Kasumi-1 (cell line): ENCODE results near the gene IRS1.

Source experiments
- DNase-seq, 2 experiments: peaks; one replicate each; lab custom pipeline; 2025; lab: John Stamatoyannopoulos, UW

Gene IRS1

DNA sequence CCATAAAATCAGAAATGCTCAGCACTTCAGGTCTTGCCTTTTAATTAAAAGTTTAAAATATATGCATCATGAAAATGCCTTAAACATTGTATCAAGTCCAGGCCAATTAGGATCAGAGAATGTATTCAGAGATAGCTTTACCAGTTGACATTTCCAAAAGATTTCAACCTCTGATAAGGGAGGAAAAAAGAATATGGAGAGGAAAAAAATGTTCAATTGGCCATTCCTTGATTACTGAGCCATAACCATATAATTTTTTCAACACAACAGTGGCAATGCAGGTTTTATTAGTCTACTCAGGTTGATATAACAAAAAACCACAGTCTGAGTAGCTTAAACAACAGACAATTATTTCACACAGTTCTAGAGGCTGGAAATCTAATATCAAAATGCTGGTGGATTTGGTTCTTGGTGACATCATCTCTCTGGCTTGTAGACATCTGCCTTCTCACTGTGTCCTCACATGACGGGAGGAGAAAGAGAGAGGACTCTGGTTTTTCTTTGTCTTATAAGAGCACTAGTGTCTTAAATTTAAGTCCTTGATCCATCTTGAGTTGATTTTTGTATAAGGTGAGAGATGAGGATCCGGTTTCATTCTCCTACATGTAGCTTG, 111.9 kb downstream of the IRS1 start:
- DNase-seq: no peak

- no peak for DNase-seq
These were observed 115.1 kb downstream of the IRS1 start for GRCh38 chr2:226684563-226684959.

GRCh38 chr2:226683944-226684562, 115.6 kb downstream of the IRS1 start:
- no peak for DNase-seq

DNA sequence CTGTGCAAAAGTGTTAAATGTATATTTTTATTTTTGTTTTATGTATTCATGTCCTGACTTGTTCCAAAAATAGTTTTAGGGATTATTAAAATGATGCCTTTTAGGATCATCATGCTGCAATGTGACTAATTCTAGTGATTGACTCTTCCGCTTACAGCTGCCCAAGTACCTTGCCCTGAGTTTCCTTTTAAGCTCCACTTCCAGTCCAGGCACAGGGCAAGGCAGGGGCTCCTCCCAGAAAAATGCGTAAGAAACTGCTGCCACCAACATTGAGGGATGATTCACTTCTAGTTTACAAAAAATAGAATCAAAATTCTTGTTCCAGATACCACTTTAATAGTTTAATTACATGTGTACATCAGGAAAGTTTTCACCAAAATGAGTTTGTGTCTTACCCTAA, 116.4 kb downstream of the IRS1 start:
- DNase-seq: no peak
